DMS153 (cell line): Measurements from ENCODE around the gene ARSB.
"Not testable (repeated sequence)": the region's sequence is repeated elsewhere in the genome, so short reads cannot be mapped to it uniquely, and the experiment has no call there.

ENCODE experiments used
- DNase-seq: peaks from one replicate; lab custom pipeline; 2025; lab: John Stamatoyannopoulos, UW

Gene ARSB

DNA sequence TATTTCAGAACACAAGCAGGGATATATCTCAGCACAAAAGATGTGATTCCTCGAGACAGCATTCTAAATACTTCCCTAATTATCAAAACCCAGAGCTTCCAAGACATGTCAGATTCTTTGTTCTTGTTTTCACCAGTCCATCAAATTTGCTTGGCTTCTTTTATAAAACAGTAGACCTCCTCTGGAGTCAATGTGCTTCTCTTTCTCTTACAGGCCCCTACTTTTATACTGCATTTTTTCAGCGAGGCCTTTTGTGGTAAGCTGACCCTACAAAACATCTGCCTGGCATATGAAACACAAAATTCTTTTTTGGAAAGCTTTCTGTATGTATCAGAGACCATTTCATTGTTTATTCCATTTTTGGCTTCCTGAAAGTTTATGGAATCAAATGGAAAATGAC is 81.8 kb downstream of the ARSB start:
- DNase-seq, result no peak

DNA sequence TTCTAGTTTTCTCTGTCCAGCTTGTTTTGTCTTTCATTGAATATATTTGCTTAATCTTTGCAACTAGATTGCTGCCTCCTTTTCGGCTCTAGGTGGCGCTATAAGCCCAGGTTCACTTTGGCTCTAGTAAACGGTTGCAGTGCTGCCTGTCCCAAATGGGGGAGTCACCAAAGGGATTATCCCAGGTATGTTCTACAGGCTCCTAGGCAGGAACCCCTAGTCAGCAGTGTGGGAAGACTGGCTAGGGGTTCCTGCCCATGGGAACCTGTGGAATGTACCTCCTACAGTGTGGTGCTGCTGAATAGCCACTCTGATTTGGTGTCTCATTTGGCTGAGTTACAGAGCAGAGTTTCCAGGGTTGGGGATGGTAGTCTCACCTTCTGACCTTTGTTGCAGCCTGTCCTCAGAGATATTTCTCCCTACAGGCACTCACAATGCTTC is 85.2 kb downstream of the ARSB start:
- DNase-seq, result no peak

DNA sequence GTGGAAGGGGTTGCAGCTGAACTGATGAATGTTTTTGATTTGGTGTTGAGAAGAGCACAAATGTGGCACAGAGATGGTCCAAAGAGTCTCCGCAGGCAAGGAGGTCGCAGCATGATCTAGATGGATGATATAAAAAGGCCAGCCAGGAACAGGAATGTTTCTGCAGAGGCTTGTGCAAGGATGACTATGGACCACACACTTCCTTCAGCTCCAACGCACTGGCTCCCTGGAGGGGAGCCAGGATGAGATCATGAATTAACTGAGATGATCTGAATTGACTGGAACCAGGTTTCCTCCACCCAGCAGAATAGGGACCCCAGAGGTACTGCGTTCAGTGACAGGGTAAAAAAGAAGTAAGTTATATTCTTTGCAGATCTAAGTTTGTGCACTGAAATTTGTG is 89.0 kb downstream of the ARSB start:
- no peak for DNase-seq

DNA sequence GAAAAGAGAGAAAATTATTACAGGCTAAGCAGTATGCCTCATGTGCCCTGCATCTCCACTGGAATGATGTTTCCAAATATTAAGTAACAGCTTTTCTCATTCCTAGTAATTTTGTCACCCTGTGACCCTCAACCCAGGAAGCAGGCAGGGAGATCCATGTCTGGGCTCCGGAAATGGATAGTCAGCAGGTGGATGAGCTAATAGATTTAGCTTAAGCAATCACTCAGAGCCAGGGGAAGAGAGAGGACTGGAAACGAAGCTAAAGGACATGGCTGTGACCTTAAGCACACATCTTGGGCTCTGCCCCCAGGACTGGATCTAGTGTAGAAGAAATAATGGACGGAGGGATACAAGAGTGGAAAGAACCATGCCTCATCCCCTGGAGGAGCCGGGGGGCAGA is 89.5 kb downstream of the ARSB start:
- no peak for DNase-seq

DNA sequence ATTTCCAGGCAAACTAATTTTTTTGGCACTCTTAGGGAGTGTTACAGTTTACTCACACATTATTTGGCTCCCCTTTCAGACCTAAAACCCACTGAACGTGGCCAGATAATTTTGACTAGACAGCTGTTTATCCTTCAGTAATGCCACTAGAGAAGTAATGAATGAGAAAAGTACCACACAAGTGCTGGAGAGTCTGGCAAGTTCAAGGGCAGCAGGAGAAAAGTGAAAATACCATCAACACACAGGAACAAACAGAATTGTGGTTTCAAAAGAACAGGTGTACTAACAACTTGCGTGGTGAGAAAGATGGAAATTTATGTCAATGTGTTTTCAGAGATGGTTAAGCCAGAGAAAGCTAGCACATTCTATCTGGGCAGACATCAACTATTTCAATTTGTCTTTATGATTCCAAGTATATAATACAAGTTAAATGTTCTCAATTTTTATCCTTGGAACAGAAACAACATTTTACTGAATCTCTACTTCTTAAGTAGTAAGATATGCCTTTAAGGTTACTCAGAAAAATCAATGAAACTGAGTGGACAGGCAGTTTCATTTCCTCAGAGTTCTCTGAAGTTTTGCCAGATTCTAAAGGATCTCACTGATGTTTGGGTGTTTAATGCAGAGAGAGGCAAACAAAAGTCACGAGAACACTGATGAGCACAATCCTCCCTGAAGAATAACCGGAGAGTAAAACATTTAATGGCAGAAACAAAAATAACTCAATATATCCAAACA is 91.0 kb downstream of the ARSB start:
- no peak for DNase-seq

DNA sequence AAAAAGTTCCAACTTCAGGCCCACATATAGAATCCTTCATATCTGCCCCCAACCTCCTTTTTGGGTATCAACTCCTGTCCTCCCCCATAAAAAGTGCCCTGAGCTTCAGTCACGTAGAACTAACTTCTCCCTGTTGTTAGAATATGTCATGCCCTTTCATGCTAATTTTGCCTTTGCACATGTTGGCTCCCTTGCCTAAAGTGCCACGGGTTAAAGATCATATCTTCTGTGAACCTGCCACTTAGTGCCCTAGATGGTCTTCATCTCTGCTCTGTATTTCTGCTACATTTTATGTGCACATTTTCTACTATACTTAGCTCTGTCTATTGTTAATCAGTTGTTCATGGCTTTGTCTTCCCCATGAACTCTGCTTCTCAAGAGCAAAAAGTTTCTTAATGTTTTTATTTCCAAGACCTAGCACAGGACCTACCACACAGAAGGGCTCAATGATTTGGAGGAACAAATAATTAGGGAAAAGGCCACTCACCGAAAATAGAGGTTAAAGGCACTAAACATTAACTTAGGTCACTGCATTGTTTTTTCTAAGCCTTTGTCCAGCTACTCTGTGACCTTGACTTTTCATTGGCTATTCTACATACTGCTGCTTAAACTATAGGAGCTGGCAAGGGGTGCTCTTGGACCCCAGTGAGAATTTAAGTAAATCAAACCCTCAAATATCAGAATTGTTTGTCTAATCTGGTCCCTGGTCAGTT is 94.3 kb downstream of the ARSB start:
- DNase-seq, result no peak

DNA sequence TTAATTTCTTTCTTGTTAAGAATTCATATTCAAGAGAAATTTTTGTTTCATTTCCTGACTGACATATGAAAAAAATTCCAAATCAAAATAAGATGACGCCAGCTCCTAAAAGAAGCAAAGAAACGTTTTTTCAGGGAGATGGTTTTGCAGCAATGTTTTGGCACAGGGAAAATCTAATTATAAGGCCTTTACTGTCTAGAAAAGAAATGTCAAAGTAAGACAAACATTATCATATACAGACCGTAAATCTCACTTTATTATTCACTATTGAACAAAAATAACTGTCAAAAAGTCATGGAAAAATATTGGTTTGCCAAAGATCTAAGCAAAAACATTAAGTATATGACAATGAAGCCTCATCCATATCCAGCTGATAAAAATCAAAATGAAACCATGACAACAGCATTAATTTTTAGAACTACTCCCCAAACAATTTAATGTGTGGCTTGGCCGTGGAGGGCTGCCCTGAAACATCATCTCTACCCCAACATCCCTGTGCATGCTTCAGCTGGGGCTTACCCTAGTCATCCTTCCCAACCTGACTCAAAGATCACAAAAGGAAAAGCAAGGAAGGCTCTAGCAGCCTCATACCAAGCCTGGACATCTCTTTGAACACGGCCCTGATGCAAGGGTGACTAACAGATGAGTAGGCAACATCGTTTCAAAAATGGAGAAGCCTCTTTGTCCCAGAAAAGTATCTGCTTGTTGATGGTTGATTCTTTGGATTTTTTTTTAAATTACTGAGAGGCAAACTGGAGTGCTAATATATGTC is 95.6 kb downstream of the ARSB start:
- no peak for DNase-seq

DNA sequence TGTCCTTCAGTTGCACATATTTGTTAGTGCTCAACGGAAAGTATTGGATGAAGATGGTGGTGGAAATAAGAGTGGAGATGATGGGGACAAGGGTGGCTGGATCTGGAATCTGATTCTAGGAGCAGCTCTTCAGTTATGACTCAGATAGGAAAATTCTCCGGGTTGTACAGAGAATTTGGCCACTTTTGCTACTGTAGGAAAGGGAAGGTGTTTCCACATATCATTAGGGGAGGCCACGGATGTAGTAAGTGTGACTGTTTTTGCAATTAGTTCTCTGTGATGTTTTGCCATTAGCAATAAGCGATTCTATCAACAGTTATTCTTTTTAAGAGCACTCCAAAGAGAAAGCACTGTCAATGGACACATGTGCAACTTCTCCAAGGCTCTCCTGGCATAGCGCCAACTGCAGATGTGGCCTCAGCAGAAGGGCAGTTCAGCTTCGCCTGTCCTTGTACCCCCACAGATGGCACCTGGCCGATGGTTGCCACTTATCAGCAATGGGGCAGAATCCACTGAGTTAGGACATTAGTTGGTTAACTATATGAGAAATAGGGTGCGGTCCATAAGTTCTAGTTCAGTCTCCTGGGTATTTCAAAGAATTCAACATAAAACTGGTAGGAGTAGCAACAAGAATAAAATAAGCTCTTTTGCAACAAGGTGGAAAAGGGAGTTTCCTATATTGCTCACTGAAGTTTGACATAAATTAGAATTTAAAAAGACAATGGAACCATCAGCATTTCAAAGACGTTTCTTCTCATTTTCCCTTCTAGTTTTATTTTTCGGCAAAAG is 96.3 kb downstream of the ARSB start:
- DNase-seq, result no peak

DNA sequence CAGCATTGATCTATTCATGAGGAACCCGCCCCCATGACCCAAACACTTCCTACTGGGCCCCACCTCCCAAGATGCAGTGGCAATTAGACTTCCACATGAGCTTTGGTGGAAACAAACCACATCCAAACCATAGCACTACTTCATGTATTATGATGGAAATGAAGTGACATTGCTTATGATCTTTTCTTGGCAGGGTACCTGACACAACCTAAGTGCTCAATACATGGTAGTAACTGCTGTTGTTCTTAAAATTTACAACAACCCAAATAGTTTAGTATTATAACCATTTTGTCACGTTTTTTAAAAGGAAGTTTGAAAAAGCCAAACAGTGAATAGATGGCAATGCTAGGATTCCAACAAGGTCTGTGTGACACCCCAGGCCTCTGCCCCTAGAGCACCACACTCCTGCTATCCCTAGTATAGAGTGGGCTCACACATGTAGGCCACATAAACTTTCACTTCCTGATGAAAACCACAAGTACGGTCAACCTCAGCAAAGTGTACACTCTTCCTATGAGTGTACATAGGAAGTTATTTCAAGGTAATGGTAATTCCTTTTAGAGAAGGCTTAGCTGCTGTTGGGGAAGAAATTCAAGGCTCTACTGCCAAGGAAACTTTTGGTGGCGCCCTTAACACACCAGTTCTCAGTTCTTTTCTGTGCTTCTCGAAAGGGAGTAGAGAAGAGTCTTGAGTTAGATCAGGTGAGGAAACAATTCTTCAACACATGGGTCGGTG is 97.6 kb downstream of the ARSB start:
- DNase-seq, result no peak

DNA sequence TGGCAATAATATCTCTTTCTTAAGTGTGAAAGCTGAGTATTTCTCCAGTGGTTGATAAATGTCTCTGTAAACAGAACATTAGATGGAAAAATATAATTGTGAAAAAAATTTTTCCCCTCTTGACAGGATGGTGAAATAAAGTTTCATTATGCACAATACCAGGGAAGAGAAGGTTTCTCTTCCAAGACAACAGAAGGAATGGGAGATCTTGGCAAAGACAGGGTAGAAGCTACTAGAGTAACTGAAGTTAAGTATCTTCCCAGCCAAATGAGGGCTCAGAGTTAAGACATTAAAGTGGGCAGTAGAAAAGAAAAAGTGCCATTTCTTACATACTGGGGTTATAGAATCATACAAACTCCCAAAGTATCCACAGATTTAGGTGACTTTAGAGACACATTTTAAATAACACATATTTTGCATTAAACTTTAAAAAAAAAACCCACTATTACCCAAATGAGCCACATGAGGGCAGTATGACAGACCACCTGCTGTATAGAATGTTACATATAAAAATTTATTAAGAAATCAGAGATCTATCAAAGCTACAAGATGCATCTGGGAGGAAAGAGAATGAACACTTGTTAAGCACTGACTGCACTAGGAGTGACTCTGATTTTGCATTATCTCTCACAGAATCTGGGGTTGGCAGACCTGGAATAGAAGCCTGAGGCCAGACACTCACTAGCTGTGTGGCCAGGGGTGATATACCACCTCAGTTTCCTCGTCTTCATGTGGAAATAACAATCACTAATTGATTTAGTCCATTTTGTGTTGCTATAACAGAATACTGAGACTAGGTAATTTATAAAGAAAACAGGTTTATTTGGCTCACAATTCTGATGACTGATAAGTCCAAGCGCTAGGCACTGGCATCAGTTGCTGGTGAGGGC is 98.5 kb downstream of the ARSB start:
- DNase-seq, result no peak

DNA sequence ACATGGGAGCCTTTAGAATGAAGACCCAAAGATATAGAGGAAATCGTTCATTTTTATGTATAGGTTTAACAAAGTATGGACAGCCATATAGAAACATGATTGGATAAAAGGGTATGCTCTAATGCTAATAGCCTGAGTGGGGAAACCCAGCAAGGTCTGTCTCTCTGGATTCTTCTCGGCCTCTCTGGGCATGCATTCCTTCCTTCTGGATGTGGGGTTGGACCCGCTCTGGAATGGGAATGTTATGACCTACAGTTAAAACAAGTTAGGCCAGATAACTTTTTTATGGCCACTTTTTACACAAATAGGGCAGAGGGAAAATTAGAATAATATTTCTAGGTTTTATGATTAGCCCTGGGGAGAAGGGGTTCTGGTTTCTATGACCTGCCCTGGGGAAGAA is 103.2 kb downstream of the ARSB start:
- no peak for DNase-seq

DNA sequence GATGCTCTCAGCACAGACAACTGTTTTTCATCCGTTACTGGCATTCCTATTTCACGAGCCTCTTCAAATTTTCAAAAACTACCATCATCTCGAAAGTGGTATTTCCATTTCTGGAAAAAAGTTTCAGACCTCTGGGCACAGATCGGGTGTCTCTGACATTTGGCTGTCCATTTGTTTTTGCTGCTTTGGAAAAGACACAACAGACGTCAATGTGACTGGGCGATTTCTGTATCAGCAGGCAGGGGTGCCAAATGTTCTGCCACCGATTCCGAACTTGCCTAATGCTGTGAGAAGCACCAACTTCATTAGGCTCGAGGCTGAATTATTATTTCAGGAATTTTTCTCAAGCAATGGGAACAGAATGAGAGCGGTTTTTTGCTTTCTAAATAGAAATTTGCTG is 105.6 kb downstream of the ARSB start:
- DNase-seq, result no peak

DNA sequence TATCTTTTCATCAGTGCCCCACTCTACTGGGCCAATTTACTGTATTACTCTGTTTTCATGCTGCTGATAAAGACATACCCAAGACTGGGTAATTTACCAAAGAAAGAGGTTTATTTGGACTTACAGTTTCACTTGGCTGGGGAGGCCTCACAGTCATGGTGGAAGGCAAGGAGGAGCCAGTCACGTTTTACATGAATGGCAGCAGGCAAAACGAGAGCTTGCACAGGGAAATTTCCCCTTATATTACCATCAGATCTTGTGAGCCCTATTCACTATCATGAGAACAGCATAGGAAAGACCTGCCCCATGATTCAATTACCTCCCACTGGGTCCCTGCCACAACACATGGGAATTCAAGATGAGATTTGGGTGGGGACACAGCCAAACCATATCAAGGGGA is 119.0 kb downstream of the ARSB start:
- not testable (repeated sequence) for DNase-seq

DNA sequence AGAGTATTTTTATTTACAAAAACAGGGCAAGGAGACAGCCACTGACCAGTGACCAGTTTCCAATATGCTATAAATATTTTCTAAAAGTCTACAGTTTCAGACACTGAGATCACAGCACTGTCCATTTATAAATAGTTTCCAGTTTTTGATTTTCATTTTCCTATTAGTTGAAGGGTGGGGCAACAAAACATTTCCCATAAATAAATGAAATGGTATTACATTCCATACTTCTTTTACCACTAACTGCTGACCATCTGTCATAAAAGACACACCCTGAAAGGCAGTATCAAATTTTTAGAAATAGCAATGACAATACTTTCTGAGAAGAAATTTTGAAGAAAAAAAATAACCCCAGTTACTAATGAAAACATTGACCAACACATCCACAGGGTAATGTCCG is 126.7 kb downstream of the ARSB start:
- DNase-seq, result no peak

DNA sequence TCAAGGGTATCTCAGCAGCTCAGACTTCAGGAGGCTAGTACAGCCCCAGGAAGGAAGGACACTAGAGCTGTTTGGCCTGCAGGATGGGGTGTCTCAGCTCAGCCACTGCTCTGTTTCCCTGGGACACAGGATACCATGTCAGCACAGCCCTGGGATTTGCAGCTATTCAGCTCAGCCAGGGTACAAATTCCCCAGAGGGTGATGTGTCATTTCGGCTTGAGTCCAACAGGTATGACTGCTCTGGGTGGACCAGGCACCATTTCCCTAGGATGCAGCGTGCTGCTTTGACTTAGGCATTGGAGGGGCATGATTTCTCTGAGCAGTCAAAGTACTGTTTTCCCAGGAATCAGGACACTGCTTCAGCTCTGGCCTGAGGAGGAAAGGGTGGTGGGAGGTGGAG is 130.1 kb downstream of the ARSB start:
- no peak for DNase-seq

DNA sequence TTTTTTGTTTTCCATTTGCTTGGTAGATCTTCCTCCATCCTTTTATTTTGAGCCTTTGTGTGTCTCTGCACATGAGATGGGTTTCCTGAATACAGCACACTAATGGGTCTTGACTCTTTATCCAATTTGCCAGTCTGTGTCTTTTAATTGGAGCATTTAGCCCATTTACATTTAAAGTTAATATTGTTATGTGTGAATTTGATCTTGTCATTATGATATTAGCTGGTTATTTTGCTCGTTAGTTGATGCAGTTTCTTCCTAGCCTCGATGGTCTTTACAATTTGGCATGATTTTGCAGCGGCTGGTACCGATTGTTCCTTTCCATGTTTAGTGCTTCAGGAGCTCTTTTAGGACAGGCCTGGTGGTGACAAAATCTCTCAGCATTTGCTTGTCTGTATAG is 133.2 kb downstream of the ARSB start:
- not testable (repeated sequence) for DNase-seq

DNA sequence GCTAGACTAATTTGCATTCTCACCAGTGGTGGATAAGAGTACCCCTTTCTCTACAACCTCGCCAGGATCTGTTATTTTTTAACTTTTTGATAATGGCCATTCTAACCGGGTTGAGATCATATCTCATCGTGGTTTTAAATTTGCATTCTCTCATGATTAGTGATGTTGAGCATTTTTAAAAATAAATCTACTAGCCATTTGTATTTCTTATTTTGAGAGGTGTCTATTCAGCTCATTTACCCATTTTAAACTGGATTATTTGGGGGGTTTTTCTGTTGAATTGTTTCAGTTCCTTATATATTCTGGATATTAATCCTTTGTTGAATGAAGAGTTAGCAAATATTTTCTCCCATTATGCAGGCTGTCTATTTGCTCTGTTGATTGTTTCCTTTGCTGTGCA is 139.6 kb downstream of the ARSB start:
- DNase-seq, result no peak

DNA sequence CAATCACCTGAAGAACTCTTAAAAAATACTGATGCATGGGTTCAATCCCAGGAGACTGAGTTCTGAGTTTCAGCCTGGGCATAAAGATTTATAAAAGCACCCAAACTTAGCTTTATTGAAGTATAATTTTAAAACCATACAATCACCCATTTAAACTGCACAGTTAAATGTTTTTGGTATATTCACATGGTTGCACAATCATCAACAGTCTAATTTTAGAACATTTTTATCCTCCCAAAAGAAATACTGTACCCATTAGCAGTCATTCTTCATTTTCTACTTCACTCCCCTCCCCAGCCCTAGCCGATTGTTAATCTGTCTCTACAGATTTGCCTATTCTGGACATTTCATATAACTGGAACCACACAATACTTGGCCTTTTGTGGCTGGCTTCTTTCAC is 141.7 kb downstream of the ARSB start:
- DNase-seq, result no peak

DNA sequence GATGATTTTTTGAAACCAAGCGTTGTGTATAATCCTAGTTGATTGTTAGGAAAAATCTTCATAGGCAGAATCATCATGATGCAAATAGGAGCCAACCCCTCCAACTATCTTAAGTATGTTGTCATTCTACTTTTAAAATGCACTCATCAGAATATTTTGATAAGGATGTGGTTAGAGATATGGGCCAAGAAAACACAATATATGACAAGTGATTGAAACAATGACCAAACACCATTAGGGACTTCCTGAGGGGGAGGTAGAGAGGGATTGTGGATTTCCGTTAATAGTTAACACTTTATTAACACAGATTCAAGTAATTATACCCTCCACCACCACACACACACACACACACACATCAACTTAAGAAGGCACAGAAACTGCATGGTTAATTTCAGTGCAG is 143.3 kb downstream of the ARSB start:
- no peak for DNase-seq

DNA sequence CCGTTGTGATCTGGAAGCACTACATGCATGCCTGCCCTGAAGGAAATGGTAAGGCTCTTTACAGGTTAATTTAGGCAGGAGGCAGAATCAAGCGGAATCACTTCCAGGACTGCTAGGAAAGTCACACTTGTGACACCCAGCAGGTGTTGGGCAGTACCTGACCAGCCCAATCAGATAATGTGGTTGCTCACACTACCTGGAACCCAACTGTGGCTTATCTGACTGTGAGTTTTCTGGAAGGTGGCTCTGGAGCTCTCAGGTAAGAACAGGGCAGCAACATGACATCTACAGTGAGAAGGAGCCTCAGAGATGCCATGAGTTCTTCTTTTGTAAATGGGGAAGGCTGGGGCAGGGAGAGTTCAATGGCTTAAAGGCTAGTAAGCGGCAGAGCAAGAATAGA is 146.4 kb downstream of the ARSB start:
- DNase-seq, result no peak

DNA sequence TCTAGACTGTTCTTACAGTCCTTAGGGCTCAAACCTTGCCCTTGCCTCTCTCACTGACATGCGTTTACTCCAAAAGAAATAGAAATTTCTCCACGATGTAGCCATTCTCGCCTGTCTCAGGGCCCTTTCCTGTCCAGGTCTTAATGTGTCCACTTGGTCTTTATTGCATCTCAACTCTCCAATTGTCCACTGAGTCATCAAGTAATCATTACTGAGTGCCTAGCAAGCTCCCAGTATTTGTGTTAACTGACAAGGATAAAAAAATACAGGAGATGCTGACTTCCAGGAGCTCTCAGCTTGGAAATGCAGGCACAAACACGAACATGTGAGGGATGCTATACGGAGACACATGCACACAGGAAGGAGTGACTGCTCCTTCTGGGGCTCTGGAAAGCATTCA is 147.3 kb downstream of the ARSB start:
- no peak for DNase-seq
